Adrenal gland (tissue), 5 donors: ENCODE measurements around the gene ARPIN.

Experiments used
- CTCF ChIP-seq, 6 experiments: fragments of 450-650 bp in 4 of 6; fragments of 200-600 bp in 2 of 6; sonication (generic) in 1 of 6; IDR thresholded peaks; 1 replicate in 5 of 6; 2 replicates in 1 of 6; pipeline versions ENCODE4 v1.5.1 to v1.8.0; 2016 to 2021; ENCODE audit warnings: antibody characterized with exemption in 6 of 6, mild to moderate bottlenecking in 2 of 6, moderate library complexity in 1 of 6
- POLR2A ChIP-seq, 2 donors: fragments of 450-650 bp; IDR thresholded peaks; one replicate each; pipeline ENCODE4 v1.6.1; 2017; ENCODE audit warnings: antibody characterized with exemption in 2 of 2, mild to moderate bottlenecking in 2 of 2, moderate library complexity in 1 of 2
- donor health status: DM: no; HTN: no; CAD: no.

- peak in 2 of 6 experiments; percentile 6 to 25 for TF ChIP-seq CTCF (IDR thresholded peaks at IDR 0.05)
- TF ChIP-seq POLR2A (IDR thresholded peaks at IDR 0.05), result peak; percentile 71 to 88
These were observed 18.9 kb downstream of the ARPIN start, which contains the start of gene AP3S2 for GRCh38 chr15:89893696-89894447.
